Measurements from ENCODE around the gene CIITA. TPM values are rescaled to one million over a fixed set of nuclear protein-coding genes. Genes with fewer than 3 reads are reported as not detected.

Gene CIITA
- total and polyA plus RNA-seq, 9 of the 15 experiments (the other 6 are each of a cell fraction or from before 2014, with no cell fraction given): 0.01 to 0.20 (median 0.11) TPM; not detected in 4

GRCh38 chr16:10971560-10971961 lies 94.6 kb downstream of the CIITA start (continued):
- TF ChIP-seq SAFB (IDR thresholded peaks at IDR 0.05; ENCODE audit: borderline replicate concordance, low read depth, low read length) (no peak), ZNF347 (CRISPR knock-in tag; IDR thresholded peaks at IDR 0.05; ENCODE audit: low read depth) (no peak), CSDE1 (IDR thresholded peaks at IDR 0.05) (no peak), SIN3B (IDR thresholded peaks at IDR 0.05; ENCODE audit: low read depth) (no peak), IRF9 (tag; IDR thresholded peaks at IDR 0.05) (no peak), SETDB1 (IDR thresholded peaks at IDR 0.05; ENCODE audit: low read length) (no peak), KDM5B (IDR thresholded peaks at IDR 0.05; ENCODE audit: insufficient replicate concordance, low read depth, low read length) (no peak), ZNF696 (CRISPR knock-in tag; conservative IDR thresholded peaks at IDR 0.05) (no peak), ASH1L (IDR thresholded peaks at IDR 0.05; ENCODE audit: borderline replicate concordance, low read depth, partially characterized antibody) (peak; percentile 7), MXI1 (IDR thresholded peaks at IDR 0.05; ENCODE audit: low read depth, low read length) (no peak), COPS2 (conservative IDR thresholded peaks at IDR 0.05) (no peak), RB1 (IDR thresholded peaks at IDR 0.05; ENCODE audit: low read depth) (no peak), BMI1 (IDR thresholded peaks at IDR 0.05; ENCODE audit: low read length) (no peak), ZNF280B (CRISPR knock-in tag; IDR thresholded peaks at IDR 0.05) (no peak), TCF7L2 (IDR thresholded peaks at IDR 0.05; ENCODE audit: low read depth, low read length) (no peak), MTA1 (IDR thresholded peaks at IDR 0.05; ENCODE audit: borderline replicate concordance) (no peak), CREB5 (CRISPR knock-in tag; IDR thresholded peaks at IDR 0.05) (no peak), SP1 (CRISPR knock-in tag; IDR thresholded peaks at IDR 0.05) (no peak)
- TF ChIP-seq, protein P1, sequence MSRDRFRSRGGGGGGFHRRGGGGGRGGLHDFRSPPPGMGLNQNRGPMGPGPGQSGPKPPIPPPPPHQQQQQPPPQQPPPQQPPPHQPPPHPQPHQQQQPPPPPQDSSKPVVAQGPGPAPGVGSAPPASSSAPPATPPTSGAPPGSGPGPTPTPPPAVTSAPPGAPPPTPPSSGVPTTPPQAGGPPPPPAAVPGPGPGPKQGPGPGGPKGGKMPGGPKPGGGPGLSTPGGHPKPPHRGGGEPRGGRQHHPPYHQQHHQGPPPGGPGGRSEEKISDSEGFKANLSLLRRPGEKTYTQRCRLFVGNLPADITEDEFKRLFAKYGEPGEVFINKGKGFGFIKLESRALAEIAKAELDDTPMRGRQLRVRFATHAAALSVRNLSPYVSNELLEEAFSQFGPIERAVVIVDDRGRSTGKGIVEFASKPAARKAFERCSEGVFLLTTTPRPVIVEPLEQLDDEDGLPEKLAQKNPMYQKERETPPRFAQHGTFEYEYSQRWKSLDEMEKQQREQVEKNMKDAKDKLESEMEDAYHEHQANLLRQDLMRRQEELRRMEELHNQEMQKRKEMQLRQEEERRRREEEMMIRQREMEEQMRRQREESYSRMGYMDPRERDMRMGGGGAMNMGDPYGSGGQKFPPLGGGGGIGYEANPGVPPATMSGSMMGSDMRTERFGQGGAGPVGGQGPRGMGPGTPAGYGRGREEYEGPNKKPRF (IDR thresholded peaks at IDR 0.05; ENCODE audit: low read depth, low read length): no peak
- TF ChIP-seq, protein P2, sequence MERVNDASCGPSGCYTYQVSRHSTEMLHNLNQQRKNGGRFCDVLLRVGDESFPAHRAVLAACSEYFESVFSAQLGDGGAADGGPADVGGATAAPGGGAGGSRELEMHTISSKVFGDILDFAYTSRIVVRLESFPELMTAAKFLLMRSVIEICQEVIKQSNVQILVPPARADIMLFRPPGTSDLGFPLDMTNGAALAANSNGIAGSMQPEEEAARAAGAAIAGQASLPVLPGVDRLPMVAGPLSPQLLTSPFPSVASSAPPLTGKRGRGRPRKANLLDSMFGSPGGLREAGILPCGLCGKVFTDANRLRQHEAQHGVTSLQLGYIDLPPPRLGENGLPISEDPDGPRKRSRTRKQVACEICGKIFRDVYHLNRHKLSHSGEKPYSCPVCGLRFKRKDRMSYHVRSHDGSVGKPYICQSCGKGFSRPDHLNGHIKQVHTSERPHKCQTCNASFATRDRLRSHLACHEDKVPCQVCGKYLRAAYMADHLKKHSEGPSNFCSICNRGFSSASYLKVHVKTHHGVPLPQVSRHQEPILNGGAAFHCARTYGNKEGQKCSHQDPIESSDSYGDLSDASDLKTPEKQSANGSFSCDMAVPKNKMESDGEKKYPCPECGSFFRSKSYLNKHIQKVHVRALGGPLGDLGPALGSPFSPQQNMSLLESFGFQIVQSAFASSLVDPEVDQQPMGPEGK (CRISPR knock-in tag; IDR thresholded peaks at IDR 0.05; ENCODE audit: borderline replicate concordance): no peak
